Fibroblast of skin of left biceps (primary cell): ENCODE data around the gene LRRC75A.

ENCODE experiments used
- DNase-seq, 2 experiments: peaks; one replicate each; pipeline ENCODE4 v3.0.0-alpha.2; 2013; ENCODE audit warnings: low read depth in 2 of 2

Gene LRRC75A

GRCh38 chr17:16493531-16494046 lies 1.6 kb upstream of the LRRC75A start:
- no peak for DNase-seq

- no peak for DNase-seq
Observed at GRCh38 chr17:16492613-16493530, 879 bp upstream of the LRRC75A start.

- DNase-seq, result no peak
Observed at GRCh38 chr17:16491131-16491702, 776 bp downstream of the LRRC75A start.

- DNase-seq, result no peak
Observed at GRCh38 chr17:16489431-16489830, 2.6 kb downstream of the LRRC75A start.

GRCh38 chr17:16488968-16489337 lies 3.0 kb downstream of the LRRC75A start:
- no peak for DNase-seq

- no peak for DNase-seq
Observed at GRCh38 chr17:16488186-16488967, 3.6 kb downstream of the LRRC75A start.

- peak; percentile 3 to 6 for DNase-seq
Observed at GRCh38 chr17:16486373-16487250, 5.4 kb downstream of the LRRC75A start.

GRCh38 chr17:16484445-16485175 lies 7.4 kb downstream of the LRRC75A start:
- DNase-seq, result no peak

GRCh38 chr17:16483021-16483645 lies 8.9 kb downstream of the LRRC75A start:
- DNase-seq, result no peak

- DNase-seq, result no peak
Observed at GRCh38 chr17:16482253-16482652, 9.7 kb downstream of the LRRC75A start.

GRCh38 chr17:16480995-16481394 lies 11.0 kb downstream of the LRRC75A start:
- DNase-seq, result no peak

GRCh38 chr17:16479264-16479663 lies 12.7 kb downstream of the LRRC75A start:
- no peak for DNase-seq

GRCh38 chr17:16478649-16479048 lies 13.3 kb downstream of the LRRC75A start:
- no peak for DNase-seq

- DNase-seq, result no peak
Observed at GRCh38 chr17:16477666-16478065, 14.3 kb downstream of the LRRC75A start.

- peak; percentile 40 to 45 for DNase-seq
Observed at GRCh38 chr17:16477255-16477654, 14.7 kb downstream of the LRRC75A start.

GRCh38 chr17:16475179-16475704 lies 16.8 kb downstream of the LRRC75A start:
- DNase-seq, result no peak

- DNase-seq, result no peak
Observed at GRCh38 chr17:16474012-16474725, 17.8 kb downstream of the LRRC75A start.

GRCh38 chr17:16473044-16474011 lies 18.7 kb downstream of the LRRC75A start:
- no peak for DNase-seq
